AG09309 (cell line): Measurements from ENCODE around the gene TOLLIP.

Experiments
- DNase-seq: peaks from one replicate; pipeline ENCODE4 v3.0.0-alpha.2; 2010; ENCODE audit warnings: low read depth
- H3K4me3 ChIP-seq: 2 replicates; pipeline ENCODE4 v1.5.1; 2011; ENCODE audit warnings: mild to moderate bottlenecking, low read depth, low read length, moderate library complexity; ENCODE audit not compliant: control insufficient read depth
- TF ChIP-seq, protein P1 (sequence below): IDR thresholded peaks from 2 replicates; pipeline ENCODE4 v1.5.1; 2011; ENCODE audit warnings: mild to moderate bottlenecking, low read depth, low read length, inconsistent platforms; ENCODE audit not compliant: insufficient read depth, control insufficient read depth; ENCODE audit errors: missing control alignments

TOLLIP gene

DNA sequence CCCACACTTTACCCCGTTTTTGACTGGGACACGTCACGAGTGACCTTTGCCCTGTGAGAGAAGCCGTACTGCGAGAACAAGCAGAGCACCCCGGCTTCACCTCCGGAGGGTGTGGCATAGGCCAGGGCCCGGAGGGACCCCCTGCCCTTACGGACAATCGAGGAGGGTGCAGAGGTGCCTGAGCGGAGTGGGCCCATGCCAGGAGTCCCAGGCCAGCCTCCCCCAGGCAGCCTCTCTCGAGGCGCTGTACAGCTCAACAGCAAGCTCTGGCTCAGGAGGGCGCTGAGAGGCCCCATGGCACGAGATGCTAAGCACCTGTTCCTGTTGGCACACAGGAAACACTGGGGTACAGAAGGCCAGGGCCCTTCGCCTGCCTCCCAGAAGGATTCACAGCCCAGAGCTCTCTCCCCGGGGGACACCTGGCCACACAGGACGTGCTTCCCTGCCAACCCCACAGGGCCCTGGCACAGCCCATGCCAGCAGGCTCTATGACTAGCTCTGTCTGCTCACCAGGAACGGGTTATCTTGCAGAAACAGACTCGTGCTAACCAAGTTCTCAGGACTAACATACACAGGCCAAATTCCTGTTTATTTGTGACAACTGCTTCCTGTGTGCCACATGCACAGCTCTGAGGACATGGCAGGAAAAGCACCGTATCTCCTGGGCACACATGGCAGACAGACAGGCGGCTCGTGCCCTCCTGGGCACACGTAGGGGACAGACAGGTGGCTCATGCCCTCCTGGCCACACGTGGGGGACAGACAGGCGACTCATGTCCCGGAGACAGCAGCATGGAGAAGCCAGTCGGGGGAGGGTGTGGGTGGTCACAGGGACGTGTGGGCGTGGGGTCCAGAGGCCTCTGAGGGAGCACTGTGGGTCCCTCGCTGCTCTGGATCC, 11.6 kb downstream of the TOLLIP start:
- DNase-seq: no peak
- no peak overlapping the region for H3K4me3 ChIP-seq
- TF ChIP-seq, protein P1, sequence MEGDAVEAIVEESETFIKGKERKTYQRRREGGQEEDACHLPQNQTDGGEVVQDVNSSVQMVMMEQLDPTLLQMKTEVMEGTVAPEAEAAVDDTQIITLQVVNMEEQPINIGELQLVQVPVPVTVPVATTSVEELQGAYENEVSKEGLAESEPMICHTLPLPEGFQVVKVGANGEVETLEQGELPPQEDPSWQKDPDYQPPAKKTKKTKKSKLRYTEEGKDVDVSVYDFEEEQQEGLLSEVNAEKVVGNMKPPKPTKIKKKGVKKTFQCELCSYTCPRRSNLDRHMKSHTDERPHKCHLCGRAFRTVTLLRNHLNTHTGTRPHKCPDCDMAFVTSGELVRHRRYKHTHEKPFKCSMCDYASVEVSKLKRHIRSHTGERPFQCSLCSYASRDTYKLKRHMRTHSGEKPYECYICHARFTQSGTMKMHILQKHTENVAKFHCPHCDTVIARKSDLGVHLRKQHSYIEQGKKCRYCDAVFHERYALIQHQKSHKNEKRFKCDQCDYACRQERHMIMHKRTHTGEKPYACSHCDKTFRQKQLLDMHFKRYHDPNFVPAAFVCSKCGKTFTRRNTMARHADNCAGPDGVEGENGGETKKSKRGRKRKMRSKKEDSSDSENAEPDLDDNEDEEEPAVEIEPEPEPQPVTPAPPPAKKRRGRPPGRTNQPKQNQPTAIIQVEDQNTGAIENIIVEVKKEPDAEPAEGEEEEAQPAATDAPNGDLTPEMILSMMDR: no peak

DNA sequence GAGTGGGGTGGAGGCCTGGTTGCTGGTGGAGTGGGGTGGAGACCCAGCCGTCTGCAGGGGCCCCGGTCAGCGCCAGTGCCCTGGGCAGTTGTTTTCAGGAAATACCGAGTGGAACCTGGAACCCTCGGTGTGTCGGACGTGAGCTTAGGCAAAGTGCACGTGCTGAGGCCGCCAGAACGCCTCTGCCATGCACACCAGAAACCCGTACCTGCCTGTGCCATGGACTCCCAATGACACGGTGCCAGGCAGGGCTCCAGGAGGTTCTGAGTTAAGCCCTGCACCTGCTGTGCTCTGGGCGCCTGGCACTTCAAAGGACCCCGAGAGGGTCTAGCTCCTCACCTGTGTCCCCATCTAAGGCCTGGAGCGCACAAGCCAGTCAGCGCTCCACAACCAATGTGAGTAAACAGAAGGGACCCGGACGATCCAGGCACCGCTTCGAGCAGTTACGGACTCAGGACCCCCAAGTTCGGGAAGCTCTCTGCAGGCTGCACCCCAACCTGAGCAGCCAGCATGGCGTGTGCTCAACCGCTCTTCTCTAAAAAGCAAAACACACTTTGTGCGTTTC, 12.3 kb downstream of the TOLLIP start:
- H3K4me3 ChIP-seq: no peak overlapping the region
- TF ChIP-seq, protein P1: no peak
- no peak for DNase-seq

DNA sequence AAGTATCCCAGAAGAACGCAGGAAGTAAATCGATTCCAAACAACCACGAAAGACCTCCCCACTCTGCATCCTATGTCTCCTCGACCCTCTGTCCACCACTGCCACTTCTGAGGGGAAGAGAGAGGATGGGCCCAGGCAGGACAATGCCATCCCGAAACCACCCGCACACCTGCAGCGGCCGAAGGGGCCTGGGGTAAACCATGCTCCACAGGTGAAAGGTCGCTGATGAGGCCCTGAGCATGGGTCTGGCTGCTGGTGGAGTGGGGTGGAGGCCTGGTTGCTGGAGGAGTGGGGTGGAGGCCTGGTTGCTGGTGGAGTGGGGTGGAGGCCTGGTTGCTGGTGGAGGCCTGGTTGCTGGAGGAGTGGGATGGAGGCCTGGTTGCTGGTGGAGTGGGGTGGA, 13.1 kb downstream of the TOLLIP start:
- H3K4me3 ChIP-seq: no peak overlapping the region
- no peak for DNase-seq
- TF ChIP-seq, protein P1: no peak

DNA sequence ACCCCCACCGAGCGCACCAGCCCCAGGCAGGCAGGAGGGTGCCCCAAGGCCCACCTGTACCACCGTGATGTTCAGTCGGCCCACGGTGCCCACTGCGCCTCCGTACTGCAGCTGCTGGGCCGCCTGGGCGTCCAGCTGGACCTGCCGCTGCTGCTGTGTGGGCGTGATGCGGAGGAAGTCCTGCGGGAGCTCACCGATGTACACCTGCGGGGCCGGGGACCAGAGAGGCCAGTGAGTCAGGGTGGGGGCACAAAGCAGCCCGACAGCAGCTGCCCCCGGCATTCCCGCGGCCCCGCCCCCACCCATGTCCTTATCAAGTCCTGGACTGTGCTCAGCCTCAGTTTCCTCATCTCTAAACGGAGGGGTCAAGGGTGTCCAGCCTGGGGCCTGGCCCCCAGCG, 13.8 kb downstream of the TOLLIP start:
- DNase-seq: no peak
- no peak overlapping the region for H3K4me3 ChIP-seq
- TF ChIP-seq, protein P1: no peak

DNA sequence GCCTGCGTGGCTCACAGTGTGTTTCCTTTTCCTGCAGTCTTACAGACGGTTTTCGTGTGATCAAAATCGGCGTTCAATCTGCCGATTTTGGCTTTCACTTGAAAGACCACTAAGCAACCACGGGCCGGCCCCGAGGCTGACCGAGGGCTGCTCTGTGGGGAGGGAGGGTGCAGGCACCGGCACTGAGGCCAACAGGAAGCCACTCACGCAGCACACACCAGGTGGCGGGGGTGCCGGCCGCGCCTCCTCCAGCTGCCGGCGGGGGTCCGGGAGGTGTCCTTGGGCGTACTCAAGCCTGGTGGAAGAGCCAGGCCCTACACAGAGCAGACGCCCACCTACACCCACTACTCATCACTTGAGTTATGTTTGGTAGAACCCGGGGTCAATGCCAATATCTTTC, 14.3 kb downstream of the TOLLIP start:
- TF ChIP-seq, protein P1: no peak

DNA sequence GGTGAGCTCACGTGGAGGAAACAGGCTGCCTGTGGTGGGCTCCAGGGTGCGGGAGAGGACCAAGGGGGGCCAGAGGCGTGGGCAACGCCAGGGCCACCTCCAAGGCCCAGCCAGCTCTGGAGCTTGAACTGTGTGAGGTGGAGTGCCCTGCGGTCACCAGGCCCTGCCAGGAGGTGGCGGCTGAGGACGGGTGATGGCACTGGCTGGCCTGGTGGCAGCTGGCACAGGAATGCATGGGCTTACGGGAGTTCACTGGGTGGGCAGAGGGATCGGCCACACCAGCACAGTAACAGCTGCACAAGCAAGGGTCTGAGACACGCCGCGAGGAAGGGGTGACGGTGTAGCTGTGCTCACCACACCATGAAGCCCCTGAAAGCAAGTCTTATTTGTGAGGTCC, 15.8 kb downstream of the TOLLIP start:
- TF ChIP-seq, protein P1: peak; percentile 34
- H3K4me3 ChIP-seq: no peak overlapping the region
- no peak for DNase-seq

More for the DNA sequence above, 14.3 kb downstream of the TOLLIP start:
- DNase-seq: no peak
- no peak overlapping the region for H3K4me3 ChIP-seq
